Measurements from ENCODE around the gene PPIL4. TPM values are rescaled to one million over a fixed set of nuclear protein-coding genes. Genes with fewer than 3 reads are reported as not detected.

PPIL4 gene
- total and polyA plus RNA-seq, 2 of the 13 experiments (the other 11 are each of a cell fraction or from before 2014, with no cell fraction given): 5.5 to 46.0 TPM

DNA sequence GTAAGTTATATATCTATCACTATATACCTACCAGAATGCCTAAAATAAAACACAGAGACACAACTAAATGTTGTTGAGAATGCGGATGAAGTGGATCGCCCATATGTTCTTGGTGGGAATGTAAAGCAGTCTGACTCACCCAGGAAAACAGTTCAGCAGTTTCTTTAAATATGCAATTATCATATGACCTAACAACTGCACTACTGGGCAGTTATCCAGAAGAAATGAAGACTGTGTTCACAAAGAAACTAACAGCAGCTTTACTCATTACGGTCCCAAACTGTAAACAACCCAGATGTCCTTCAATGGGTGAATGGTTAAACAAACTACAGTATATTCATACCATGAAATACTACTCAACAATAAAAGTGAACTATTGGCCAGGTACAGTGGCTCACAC, 46.8 kb downstream of the PPIL4 start (continued):
- TF ChIP-seq NFE2 (CRISPR knock-in tag; IDR thresholded peaks at IDR 0.05) (no peak), HNF4A (CRISPR knock-in tag; IDR thresholded peaks at IDR 0.05) (no peak), FOXC1 (CRISPR knock-in tag; IDR thresholded peaks at IDR 0.05; ENCODE audit: borderline replicate concordance) (no peak), ZNF567 (CRISPR knock-in tag; IDR thresholded peaks at IDR 0.05; ENCODE audit: borderline replicate concordance) (no peak), RARA (CRISPR knock-in tag; IDR thresholded peaks at IDR 0.05) (peak; percentile 41; the same call in 1 of the 2 replicates), MXI1 (IDR thresholded peaks at IDR 0.05; ENCODE audit: borderline replicate concordance, low read depth, low read length) (peak; percentile 24; the same call in 1 of the 3 replicates), ZNF496 (CRISPR knock-in tag; IDR thresholded peaks at IDR 0.05; ENCODE audit: insufficient replicate concordance) (no peak), RFX5 (IDR thresholded peaks at IDR 0.05; ENCODE audit: low read depth, low read length) (no peak), GATAD1 (CRISPR knock-in tag; IDR thresholded peaks at IDR 0.05) (no peak), ZNF383 (CRISPR knock-in tag; IDR thresholded peaks at IDR 0.05; ENCODE audit: borderline replicate concordance) (no peak), EZH2 (conservative IDR thresholded peaks at IDR 0.05; ENCODE audit: low read depth, low read length) (no peak), PHF21A (CRISPR knock-in tag; IDR thresholded peaks at IDR 0.05) (no peak), YEATS4 (CRISPR knock-in tag; IDR thresholded peaks at IDR 0.05; ENCODE audit: borderline replicate concordance) (no peak), RAD51 (IDR thresholded peaks at IDR 0.05; ENCODE audit: borderline replicate concordance) (no peak), PAWR (CRISPR knock-in tag; IDR thresholded peaks at IDR 0.05; ENCODE audit: borderline replicate concordance) (no peak)
- TF ChIP-seq, protein P1, sequence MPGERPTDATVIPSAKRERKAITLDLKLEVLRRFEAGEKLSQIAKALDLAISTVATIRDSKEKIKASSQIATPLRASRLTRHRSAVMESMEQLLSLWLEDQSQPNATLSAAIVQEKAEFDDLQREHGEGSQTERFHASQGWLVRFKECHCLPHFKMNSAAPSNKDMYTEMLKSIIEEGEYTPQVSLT (CRISPR knock-in tag; IDR thresholded peaks at IDR 0.05; ENCODE audit: borderline replicate concordance, low read depth): no peak
- TF ChIP-seq, protein P2, sequence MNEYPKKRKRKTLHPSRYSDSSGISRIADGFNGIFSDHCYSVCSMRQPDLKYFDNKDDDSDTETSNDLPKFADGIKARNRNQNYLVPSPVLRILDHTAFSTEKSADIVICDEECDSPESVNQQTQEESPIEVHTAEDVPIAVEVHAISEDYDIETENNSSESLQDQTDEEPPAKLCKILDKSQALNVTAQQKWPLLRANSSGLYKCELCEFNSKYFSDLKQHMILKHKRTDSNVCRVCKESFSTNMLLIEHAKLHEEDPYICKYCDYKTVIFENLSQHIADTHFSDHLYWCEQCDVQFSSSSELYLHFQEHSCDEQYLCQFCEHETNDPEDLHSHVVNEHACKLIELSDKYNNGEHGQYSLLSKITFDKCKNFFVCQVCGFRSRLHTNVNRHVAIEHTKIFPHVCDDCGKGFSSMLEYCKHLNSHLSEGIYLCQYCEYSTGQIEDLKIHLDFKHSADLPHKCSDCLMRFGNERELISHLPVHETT (CRISPR knock-in tag; conservative IDR thresholded peaks at IDR 0.05): no peak
- TF ChIP-seq, protein P3, sequence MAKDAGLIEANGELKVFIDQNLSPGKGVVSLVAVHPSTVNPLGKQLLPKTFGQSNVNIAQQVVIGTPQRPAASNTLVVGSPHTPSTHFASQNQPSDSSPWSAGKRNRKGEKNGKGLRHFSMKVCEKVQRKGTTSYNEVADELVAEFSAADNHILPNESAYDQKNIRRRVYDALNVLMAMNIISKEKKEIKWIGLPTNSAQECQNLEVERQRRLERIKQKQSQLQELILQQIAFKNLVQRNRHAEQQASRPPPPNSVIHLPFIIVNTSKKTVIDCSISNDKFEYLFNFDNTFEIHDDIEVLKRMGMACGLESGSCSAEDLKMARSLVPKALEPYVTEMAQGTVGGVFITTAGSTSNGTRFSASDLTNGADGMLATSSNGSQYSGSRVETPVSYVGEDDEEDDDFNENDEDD (CRISPR knock-in tag; IDR thresholded peaks at IDR 0.05; ENCODE audit: borderline replicate concordance): no peak
- TF ChIP-seq, protein P4, sequence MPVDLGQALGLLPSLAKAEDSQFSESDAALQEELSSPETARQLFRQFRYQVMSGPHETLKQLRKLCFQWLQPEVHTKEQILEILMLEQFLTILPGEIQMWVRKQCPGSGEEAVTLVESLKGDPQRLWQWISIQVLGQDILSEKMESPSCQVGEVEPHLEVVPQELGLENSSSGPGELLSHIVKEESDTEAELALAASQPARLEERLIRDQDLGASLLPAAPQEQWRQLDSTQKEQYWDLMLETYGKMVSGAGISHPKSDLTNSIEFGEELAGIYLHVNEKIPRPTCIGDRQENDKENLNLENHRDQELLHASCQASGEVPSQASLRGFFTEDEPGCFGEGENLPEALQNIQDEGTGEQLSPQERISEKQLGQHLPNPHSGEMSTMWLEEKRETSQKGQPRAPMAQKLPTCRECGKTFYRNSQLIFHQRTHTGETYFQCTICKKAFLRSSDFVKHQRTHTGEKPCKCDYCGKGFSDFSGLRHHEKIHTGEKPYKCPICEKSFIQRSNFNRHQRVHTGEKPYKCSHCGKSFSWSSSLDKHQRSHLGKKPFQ (CRISPR knock-in tag; IDR thresholded peaks at IDR 0.05; ENCODE audit: insufficient replicate concordance): peak; percentile 56
- TF ChIP-seq, protein P5, sequence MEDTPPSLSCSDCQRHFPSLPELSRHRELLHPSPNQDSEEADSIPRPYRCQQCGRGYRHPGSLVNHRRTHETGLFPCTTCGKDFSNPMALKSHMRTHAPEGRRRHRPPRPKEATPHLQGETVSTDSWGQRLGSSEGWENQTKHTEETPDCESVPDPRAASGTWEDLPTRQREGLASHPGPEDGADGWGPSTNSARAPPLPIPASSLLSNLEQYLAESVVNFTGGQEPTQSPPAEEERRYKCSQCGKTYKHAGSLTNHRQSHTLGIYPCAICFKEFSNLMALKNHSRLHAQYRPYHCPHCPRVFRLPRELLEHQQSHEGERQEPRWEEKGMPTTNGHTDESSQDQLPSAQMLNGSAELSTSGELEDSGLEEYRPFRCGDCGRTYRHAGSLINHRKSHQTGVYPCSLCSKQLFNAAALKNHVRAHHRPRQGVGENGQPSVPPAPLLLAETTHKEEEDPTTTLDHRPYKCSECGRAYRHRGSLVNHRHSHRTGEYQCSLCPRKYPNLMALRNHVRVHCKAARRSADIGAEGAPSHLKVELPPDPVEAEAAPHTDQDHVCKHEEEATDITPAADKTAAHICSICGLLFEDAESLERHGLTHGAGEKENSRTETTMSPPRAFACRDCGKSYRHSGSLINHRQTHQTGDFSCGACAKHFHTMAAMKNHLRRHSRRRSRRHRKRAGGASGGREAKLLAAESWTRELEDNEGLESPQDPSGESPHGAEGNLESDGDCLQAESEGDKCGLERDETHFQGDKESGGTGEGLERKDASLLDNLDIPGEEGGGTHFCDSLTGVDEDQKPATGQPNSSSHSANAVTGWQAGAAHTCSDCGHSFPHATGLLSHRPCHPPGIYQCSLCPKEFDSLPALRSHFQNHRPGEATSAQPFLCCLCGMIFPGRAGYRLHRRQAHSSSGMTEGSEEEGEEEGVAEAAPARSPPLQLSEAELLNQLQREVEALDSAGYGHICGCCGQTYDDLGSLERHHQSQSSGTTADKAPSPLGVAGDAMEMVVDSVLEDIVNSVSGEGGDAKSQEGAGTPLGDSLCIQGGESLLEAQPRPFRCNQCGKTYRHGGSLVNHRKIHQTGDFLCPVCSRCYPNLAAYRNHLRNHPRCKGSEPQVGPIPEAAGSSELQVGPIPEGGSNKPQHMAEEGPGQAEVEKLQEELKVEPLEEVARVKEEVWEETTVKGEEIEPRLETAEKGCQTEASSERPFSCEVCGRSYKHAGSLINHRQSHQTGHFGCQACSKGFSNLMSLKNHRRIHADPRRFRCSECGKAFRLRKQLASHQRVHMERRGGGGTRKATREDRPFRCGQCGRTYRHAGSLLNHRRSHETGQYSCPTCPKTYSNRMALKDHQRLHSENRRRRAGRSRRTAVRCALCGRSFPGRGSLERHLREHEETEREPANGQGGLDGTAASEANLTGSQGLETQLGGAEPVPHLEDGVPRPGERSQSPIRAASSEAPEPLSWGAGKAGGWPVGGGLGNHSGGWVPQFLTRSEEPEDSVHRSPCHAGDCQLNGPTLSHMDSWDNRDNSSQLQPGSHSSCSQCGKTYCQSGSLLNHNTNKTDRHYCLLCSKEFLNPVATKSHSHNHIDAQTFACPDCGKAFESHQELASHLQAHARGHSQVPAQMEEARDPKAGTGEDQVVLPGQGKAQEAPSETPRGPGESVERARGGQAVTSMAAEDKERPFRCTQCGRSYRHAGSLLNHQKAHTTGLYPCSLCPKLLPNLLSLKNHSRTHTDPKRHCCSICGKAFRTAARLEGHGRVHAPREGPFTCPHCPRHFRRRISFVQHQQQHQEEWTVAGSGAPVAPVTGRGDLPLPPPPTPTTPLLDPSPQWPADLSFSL (CRISPR knock-in tag; IDR thresholded peaks at IDR 0.05): no peak
